ENCODE data around the gene DGKA.
"Not testable (repeated sequence)": the region's sequence is repeated elsewhere in the genome, so short reads cannot be mapped to it uniquely, and the experiment has no call there.

The DGKA gene

GRCh38 chr12:55963760-55964159 lies 32.8 kb downstream of the DGKA start:
- in situ Hi-C loops (cut with MboI; ENCODE audit: low sequenced_read_pairs): no loop called here

GRCh38 chr12:55965240-55965639 lies 34.3 kb downstream of the DGKA start:
- in situ Hi-C loops (cut with MboI; ENCODE audit: low sequenced_read_pairs): no loop called here

GRCh38 chr12:55965941-55966407 lies 35.0 kb downstream of the DGKA start, which contains the start of gene PMEL:
TSS of gene PMEL (minus strand) at chr12:55966042. CDS start at chr12:55966011, 31 bp downstream.
- in situ Hi-C loops (cut with MboI; ENCODE audit: low sequenced_read_pairs): no loop called here

- in situ Hi-C loops (cut with MboI; ENCODE audit: low sequenced_read_pairs): no loop called here
Observed at GRCh38 chr12:55966408-55967281, 35.7 kb downstream of the DGKA start, which contains the start of gene CDK2. TSS of gene CDK2 (plus strand) at chr12:55966830. CDS start at chr12:55967009, 179 bp downstream.

GRCh38 chr12:55969356-55969755 lies 38.4 kb downstream of the DGKA start:
- in situ Hi-C loops (cut with MboI; ENCODE audit: low sequenced_read_pairs): no loop called here

GRCh38 chr12:55970775-55971174 lies 39.8 kb downstream of the DGKA start:
- in situ Hi-C loops (cut with MboI; ENCODE audit: low sequenced_read_pairs): no loop called here

- in situ Hi-C loops (cut with MboI; ENCODE audit: low sequenced_read_pairs): no loop called here
Observed at GRCh38 chr12:55972042-55972441, 41.1 kb downstream of the DGKA start.

- in situ Hi-C loops (cut with MboI; ENCODE audit: low sequenced_read_pairs): no loop called here
Observed at GRCh38 chr12:55972456-55972855, 41.5 kb downstream of the DGKA start.

GRCh38 chr12:55972911-55973598 lies 42.1 kb downstream of the DGKA start:
- in situ Hi-C loops (cut with MboI; ENCODE audit: low sequenced_read_pairs): no loop called here

GRCh38 chr12:55973599-55974307 lies 42.8 kb downstream of the DGKA start, which contains the start of gene RAB5B:
TSS of gene RAB5B (plus strand) at chr12:55974078. CDS start at chr12:55986961, 12,883 bp downstream.
- in situ Hi-C loops (cut with MboI; ENCODE audit: low sequenced_read_pairs): no loop called here

GRCh38 chr12:55974308-55974730 lies 43.4 kb downstream of the DGKA start:
- in situ Hi-C loops (cut with MboI; ENCODE audit: low sequenced_read_pairs): no loop called here

- in situ Hi-C loops (cut with MboI; ENCODE audit: low sequenced_read_pairs): no loop called here
Observed at GRCh38 chr12:55978393-55978792, 47.4 kb downstream of the DGKA start.

GRCh38 chr12:55979069-55979468 lies 48.1 kb downstream of the DGKA start:
- in situ Hi-C loops (cut with MboI; ENCODE audit: low sequenced_read_pairs): no loop called here

GRCh38 chr12:55981882-55982281 lies 50.9 kb downstream of the DGKA start:
- in situ Hi-C loops (cut with MboI; ENCODE audit: low sequenced_read_pairs): not testable (repeated sequence)

- in situ Hi-C loops (cut with MboI; ENCODE audit: low sequenced_read_pairs): no loop called here
Observed at GRCh38 chr12:55982319-55982936, 51.5 kb downstream of the DGKA start.

- in situ Hi-C loops (cut with MboI; ENCODE audit: low sequenced_read_pairs): no loop called here
Observed at GRCh38 chr12:55983232-55983842, 52.4 kb downstream of the DGKA start.

GRCh38 chr12:55984861-55985260 lies 53.9 kb downstream of the DGKA start:
- in situ Hi-C loops (cut with MboI; ENCODE audit: low sequenced_read_pairs): no loop called here

- in situ Hi-C loops (cut with MboI; ENCODE audit: low sequenced_read_pairs): no loop called here
Observed at GRCh38 chr12:55985341-55985740, 54.4 kb downstream of the DGKA start.

- in situ Hi-C loops (cut with MboI; ENCODE audit: low sequenced_read_pairs): not testable (repeated sequence)
Observed at GRCh38 chr12:55985976-55986375, 55.0 kb downstream of the DGKA start.

- in situ Hi-C loops (cut with MboI; ENCODE audit: low sequenced_read_pairs): no loop called here
Observed at GRCh38 chr12:55991110-55991509, 60.1 kb downstream of the DGKA start.
